Body of pancreas (tissue), 4 donors: ENCODE data around the gene TOX3. TPM values are rescaled to one million over a fixed set of nuclear protein-coding genes. Genes with fewer than 3 reads are reported as not detected.

ENCODE experiments used
- ATAC-seq: fragments of 150-250 bp; one replicate; pipeline ENCODE4 v1.9.1; 2016
- DNase-seq, 4 donors: peaks; one replicate each; pipeline ENCODE4 v3.0.0-alpha.2; 2019
- H3K27ac ChIP-seq, 4 donors: fragments of 200-600 bp; sonication (generic); 1 replicate in 3 of 4; 2 replicates in 1 of 4; pipeline versions ENCODE4 v1.5.1 to v1.6.1; 2016 to 2019; ENCODE audit warnings: mild to moderate bottlenecking in 1 of 4, mixed read lengths in 1 of 4, moderate library complexity in 1 of 4
- H3K27me3 ChIP-seq, 2 donors: fragments of 200-600 bp; sonication (generic); one replicate each; pipeline ENCODE4 v1.6.0; 2016; ENCODE audit warnings: mild to moderate bottlenecking in 1 of 2
- H3K36me3 ChIP-seq, 2 donors: fragments of 200-600 bp; sonication (generic); replicated peaks in 1 of 2; 2 replicates each; pipeline ENCODE4 v1.5.1; 2016; ENCODE audit warnings: low read depth in 2 of 2; ENCODE audit not compliant: insufficient read depth in 1 of 2
- H3K4me1 ChIP-seq: fragments of 200-600 bp; sonication (generic); one replicate; pipeline ENCODE4 v1.6.0; 2016
- H3K4me3 ChIP-seq, 2 donors: fragments of 200-600 bp; sonication (generic); 1 replicate in 1 of 2; 2 replicates in 1 of 2; pipeline ENCODE4 v1.5.1; 2016 to 2019
- H3K9me3 ChIP-seq, 3 donors: fragments of 200-600 bp; sonication (generic); 1 replicate in 2 of 3; 2 replicates in 1 of 3; pipeline ENCODE4 v1.5.1; 2016
- CTCF ChIP-seq, 7 experiments: fragments of 450-650 bp in 4 of 7; fragments of 200-600 bp in 3 of 7; sonication (generic) in 3 of 7; IDR thresholded peaks; one replicate each; pipeline ENCODE4 v1.5.1; 2016 to 2019; ENCODE audit warnings: antibody characterized with exemption in 7 of 7
- POLR2A ChIP-seq, 3 donors: fragments of 450-650 bp; IDR thresholded peaks; one replicate each; pipeline ENCODE4 v1.6.1; 2016; ENCODE audit warnings: antibody characterized with exemption in 3 of 3, mild to moderate bottlenecking in 2 of 3
- WGBS, 2 donors: methylation state at CpG; one replicate each; pipeline ENCODE4 v1.1.5; 2017; 5-methylcytosine and 5-hydroxymethylcytosine counted together
- intact Hi-C: fragments of 100-400 bp; cut with DNase I; formaldehyde crosslinking; loops from one replicate; pipeline ENCODE4 v1.15.1; 2023
- total RNA-seq, 2 donors: library from RNA; depleted of rRNA; stranded (reverse); fragments of >200 nt; gene quantifications; one replicate each; pipeline ENCODE4 v1.1.0, GENCODE V29; 2016

The TOX3 gene
- total RNA-seq, 2 donors from 2014 or later: 1.3 to 5.2 TPM

- 91 to 92% methylated on average over 9 to 11 of the region's 11 CpGs for WGBS, 2 donors
- ATAC-seq: no peak
- no peak overlapping the region for H3K27ac ChIP-seq
Observed at GRCh38 chr16:52439171-52439701, 107.7 kb downstream of the TOX3 start.

GRCh38 chr16:52437277-52437670 is 109.7 kb downstream of the TOX3 start:
- H3K4me3 ChIP-seq: no peak overlapping the region
- DNase-seq (no peak), ATAC-seq (no peak)
- H3K27me3 ChIP-seq: no peaks in the 10 kb centered on the region
- no peaks in the 10 kb centered on the region for H3K9me3 ChIP-seq
- WGBS, 2 donors: 88 to 95% methylated on average over 4 of the region's 4 CpGs
- no peaks in the 10 kb centered on the region for H3K36me3 ChIP-seq
- H3K27ac ChIP-seq: no peak overlapping the region
- intact Hi-C loops: no loop called here
- TF ChIP-seq CTCF (IDR thresholded peaks at IDR 0.05) (no peak), POLR2A (IDR thresholded peaks at IDR 0.05) (no peak)
- H3K4me1 ChIP-seq: no peaks in the 10 kb centered on the region

More at GRCh38 chr16:52439171-52439701, 107.7 kb downstream of the TOX3 start:
- no peak for TF ChIP-seq CTCF (IDR thresholded peaks at IDR 0.05)
- no peak for TF ChIP-seq POLR2A (IDR thresholded peaks at IDR 0.05)
- H3K36me3 ChIP-seq: no peaks in the 10 kb centered on the region
- H3K4me1 ChIP-seq: no peaks in the 10 kb centered on the region
- H3K27me3 ChIP-seq: no peaks in the 10 kb centered on the region
- intact Hi-C loops: no loop called here
- no peak overlapping the region for H3K4me3 ChIP-seq
- DNase-seq: no peak
- no peaks in the 10 kb centered on the region for H3K9me3 ChIP-seq

- no peak for DNase-seq
- WGBS, 2 donors: 78 to 82% methylated on average over 2 of the region's 2 CpGs
- no peak overlapping the region for H3K4me3 ChIP-seq
- H3K27ac ChIP-seq: no peak overlapping the region
- no peaks in the 10 kb centered on the region for H3K4me1 ChIP-seq
- intact Hi-C loops: no loop called here
- ATAC-seq: no peak
- TF ChIP-seq POLR2A (IDR thresholded peaks at IDR 0.05) (no peak), CTCF (IDR thresholded peaks at IDR 0.05) (no peak)
- no peaks in the 10 kb centered on the region for H3K9me3 ChIP-seq
- H3K27me3 ChIP-seq: no peaks in the 10 kb centered on the region
- H3K36me3 ChIP-seq: no peaks in the 10 kb centered on the region
Observed at GRCh38 chr16:52436339-52437276, 110.3 kb downstream of the TOX3 start.

- Histone ChIP-seq H3K9me3 (no peaks in the 10 kb centered on the region), H3K27me3 (no peaks in the 10 kb centered on the region), H3K36me3 (no peaks in the 10 kb centered on the region), H3K27ac (no peak overlapping the region), H3K4me1 (no peaks in the 10 kb centered on the region), H3K4me3 (no peak overlapping the region)
- ATAC-seq (no peak), DNase-seq (no peak)
- TF ChIP-seq POLR2A (IDR thresholded peaks at IDR 0.05) (no peak), CTCF (IDR thresholded peaks at IDR 0.05) (no peak)
- intact Hi-C loops: no loop called here
- WGBS, 2 donors: 83 to 90% methylated on average over 1 of the region's 1 CpG
Observed at GRCh38 chr16:52434224-52434623, 112.7 kb downstream of the TOX3 start.
